Stimulated activated CD4-positive, alpha-beta T cell treated with anti-CD3 and anti-CD28 coated beads, Interleukin-1b, Interleukin-23, amount 100 ng/mL, for 1 hour (primary cell): ENCODE measurements around the gene PDE4B.
"Not testable (repeated sequence)": the region's sequence is repeated elsewhere in the genome, so short reads cannot be mapped to it uniquely, and the experiment has no call there.

Experiments
- DNase-seq, 2 donors: peaks; one replicate each; pipeline ENCODE4 v3.0.0-alpha.2; 2020; ENCODE audit warnings: low read depth in 2 of 2

The PDE4B gene

DNA sequence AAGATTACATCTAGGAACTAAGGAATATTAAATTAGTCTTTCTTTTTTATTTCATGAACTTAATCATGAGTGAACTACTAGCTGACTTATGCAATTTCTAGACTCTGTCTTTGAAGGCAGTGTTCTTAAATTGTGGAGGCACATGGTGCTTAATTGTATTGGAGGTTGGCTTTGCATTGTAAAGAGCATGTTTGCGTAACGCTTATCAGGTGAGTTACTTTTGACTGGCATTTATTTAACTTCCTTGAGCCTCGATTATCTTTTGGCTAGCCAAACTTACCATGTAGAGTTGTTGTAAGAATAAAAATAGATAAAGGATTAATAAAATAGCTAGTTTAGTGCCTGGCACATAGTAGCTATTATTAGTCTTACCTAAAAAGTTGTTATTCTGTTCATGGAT, 262.4 kb downstream of the PDE4B start:
- no peak for DNase-seq

DNA sequence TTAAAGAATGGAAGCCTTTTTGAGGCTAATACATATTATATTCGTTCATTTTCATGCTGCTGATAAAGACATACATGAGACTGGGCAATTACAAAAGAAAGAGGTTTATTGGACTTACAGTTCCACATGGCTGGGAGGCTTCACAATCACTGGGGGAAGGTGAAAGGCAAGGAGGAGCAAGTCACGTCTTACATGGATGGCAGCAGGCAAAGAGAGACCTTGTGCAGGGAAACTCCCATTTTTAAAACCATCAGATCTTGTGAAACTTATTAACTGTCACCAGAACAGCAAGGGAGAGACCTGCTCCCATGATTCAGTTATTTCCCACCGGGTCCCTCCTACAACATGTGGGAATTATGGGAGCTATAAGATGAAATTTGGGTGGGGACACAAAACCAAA, 264.8 kb downstream of the PDE4B start:
- DNase-seq, result not testable (repeated sequence)

DNA sequence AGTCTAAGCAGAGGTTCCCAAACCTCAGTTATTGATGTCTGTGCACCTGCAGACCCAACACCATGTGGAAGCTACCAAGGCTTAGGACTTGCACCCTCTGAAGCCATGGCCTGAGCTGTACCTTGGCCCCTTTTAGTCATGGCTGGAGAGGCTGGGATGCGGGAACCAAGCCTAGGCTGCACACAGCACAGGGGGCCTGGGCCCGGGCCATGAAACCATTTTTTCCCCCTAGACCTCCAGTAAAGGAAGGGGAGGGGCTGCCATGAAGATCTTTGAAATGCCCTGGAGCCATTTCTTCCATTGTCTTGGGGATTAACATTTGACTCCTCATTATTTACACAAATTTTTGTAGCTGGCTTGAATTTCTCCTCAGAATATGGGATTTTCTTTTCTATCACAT, 265.9 kb downstream of the PDE4B start:
- no peak for DNase-seq

DNA sequence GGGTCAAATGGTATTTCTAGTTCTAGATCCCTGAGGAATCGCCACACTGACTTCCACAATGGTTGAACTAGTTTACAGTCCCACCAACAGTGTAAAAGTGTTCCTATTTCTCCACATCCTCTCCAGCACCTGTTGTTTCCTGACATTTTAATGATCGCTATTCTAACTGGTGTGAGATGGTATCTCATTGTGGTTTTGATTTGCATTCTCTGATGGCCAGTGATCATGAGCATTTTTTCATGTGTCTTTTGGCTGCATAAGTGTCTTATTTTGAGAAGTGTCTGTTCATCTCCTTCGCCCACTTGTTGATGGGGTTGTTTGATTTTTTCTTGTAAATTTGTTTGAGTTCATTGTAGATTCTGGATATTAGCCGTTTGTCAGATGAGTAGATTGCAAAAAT, 274.5 kb downstream of the PDE4B start:
- DNase-seq, result not testable (repeated sequence)

- no peak for DNase-seq
These were observed 277.5 kb downstream of the PDE4B start for GRCh38 chr1:66069976-66070876.

GRCh38 chr1:66073388-66073787, 280.7 kb downstream of the PDE4B start:
- no peak for DNase-seq

GRCh38 chr1:66074147-66074546, 281.5 kb downstream of the PDE4B start:
- DNase-seq, result no peak

- no peak for DNase-seq
These were observed 285.7 kb downstream of the PDE4B start for GRCh38 chr1:66078412-66078811.

- DNase-seq, result no peak
These were observed 290.3 kb downstream of the PDE4B start for GRCh38 chr1:66083003-66083402.

- DNase-seq, result no peak
These were observed 291.7 kb downstream of the PDE4B start for GRCh38 chr1:66084442-66084841.

DNA sequence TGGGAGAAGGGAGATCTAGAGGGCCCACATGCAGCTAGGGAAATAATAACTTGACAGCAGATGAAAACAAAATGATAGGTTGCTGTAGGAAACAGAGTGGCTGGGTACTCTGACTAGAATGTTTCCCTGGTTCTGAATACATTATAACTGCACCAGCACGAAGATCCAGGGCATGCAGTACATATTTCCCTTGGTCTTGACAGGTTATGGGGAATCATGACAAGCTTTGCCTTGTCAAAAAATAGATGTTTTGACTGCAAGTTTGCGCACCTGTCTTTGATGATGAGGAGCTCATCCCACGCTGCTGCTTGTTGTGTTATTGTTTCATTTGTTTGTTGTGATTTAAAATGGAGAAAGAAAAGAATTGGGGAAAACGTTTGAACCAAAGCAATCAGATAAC, 292.9 kb downstream of the PDE4B start:
- DNase-seq, result no peak

GRCh38 chr1:66088787-66089186, 296.1 kb downstream of the PDE4B start:
- no peak for DNase-seq

GRCh38 chr1:66090859-66091457, 298.3 kb downstream of the PDE4B start:
- no peak for DNase-seq

- DNase-seq, result no peak
These were observed 302.5 kb downstream of the PDE4B start for GRCh38 chr1:66095190-66095589.

DNA sequence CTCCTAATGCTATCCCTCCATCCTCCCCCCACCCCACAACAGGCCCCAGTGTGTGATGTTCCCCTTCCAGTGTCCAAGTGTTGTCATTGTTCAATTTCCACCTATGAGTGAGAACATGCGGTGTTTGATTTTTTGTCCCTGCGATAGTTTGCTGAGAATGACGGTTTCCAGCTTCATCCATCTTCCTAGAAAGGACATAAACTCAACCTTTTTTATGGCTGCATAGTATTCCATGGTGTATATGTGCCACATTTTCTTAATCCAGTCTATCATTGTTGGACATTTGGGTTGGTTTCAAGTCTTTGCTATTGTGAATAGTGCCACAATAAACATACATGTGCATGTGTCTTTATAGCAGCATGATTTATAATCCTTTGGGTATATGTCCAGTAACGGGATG, 308.3 kb downstream of the PDE4B start:
- DNase-seq, result not testable (repeated sequence)

DNA sequence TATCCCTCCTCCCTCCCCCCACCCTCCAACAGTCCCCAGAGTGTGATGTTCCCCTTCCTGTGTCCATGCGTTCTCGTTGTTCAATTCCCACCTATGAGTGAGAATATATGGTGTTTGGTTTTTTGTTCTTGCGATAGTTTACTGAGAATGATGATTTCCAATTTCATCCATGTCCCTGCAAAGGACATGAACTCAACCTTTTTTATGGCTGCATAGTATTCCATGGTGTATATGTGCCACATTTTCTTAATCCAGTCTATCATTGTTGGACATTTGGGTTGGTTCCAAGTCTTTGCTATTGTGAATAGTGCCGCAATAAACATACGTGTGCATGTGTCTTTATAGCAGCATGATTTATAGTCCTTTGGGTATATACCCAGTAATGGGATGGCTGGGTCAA, 311.4 kb downstream of the PDE4B start:
- DNase-seq, result not testable (repeated sequence)

- no peak for DNase-seq
These were observed 315.9 kb downstream of the PDE4B start for GRCh38 chr1:66108624-66109023.

DNA sequence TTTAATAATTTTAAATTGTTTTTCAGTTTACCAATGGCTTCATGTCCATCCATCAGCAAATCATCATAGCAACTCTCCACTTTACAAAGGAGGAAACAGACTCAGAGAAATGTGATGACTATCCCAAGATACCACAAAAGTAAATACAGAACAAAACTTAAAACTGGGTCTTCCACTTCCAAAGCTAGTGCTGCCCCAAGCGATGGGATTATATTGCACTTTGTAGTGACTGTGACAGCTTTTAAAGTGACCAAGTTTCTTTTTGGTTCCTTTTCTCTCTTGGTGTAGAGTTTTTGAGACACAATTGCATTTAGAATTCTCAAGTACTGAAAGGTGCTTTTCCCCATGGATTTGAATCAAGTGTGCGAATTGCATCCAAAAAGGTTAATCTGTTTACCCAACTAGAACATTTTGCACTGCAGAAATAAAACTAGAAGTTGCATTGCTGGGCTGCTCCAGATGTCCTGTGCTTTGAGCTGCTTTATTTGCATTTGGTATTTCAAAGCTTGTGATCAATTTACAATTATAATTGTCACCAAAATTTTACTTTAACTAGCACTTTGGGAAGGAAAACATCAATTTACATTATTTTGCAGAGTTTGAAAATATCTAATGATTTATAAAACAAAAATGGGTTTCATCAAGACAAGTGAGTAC, 320.2 kb downstream of the PDE4B start:
- DNase-seq, result no peak

GRCh38 chr1:66119148-66119547, 326.5 kb downstream of the PDE4B start:
- DNase-seq, result no peak

GRCh38 chr1:66124670-66125069, 332.0 kb downstream of the PDE4B start:
- no peak for DNase-seq

- DNase-seq, result not testable (repeated sequence)
These were observed 335.9 kb downstream of the PDE4B start for GRCh38 chr1:66128641-66129040.

DNA sequence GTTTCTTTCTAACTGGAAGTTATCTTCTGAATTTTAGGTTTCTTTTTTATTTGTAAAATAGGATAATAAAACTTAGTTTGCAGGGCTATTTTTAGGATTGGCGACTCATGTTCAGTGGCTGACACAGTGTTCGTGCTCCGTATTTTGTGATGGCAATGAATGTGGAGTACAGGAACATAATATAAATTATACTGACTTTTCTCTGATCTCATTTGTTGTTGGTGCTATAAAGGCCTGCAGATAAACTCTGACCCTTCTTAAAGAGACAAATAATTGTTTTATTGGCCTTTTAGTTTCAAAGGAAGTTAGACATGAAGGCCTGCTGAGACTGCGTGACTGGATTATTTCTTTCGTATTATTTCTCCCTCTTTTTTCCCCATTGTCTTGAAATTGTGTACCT, 339.6 kb downstream of the PDE4B start:
- DNase-seq, result no peak

- no peak for DNase-seq
These were observed 341.3 kb downstream of the PDE4B start for GRCh38 chr1:66134004-66134403.
